ENCODE results near the gene ADAMTS2. TPM values are rescaled to one million over a fixed set of nuclear protein-coding genes. Genes with fewer than 3 reads are reported as not detected.

The ADAMTS2 gene
- total and polyA plus RNA-seq, 11 donors, result 1.1 to 23.0 (median 5.5) TPM

- Histone ChIP-seq H3K4me3 (no peak overlapping the region), H3K36me3 (no peaks in the 10 kb centered on the region), H3K4me1 (peaks cover 0 to 35% (median 16%) of the 10 kb centered on the region in 12 donors), H3K9me3 (no peaks in the 10 kb centered on the region), H3K27ac (no peak overlapping the region), H3K27me3 (peaks cover 16 to 49% (median 34%) of the 10 kb centered on the region in 9 donors)
- WGBS, 4 donors, result 69 to 92% (median 74%) methylated on average over 4 to 7 of the region's 7 CpGs
- peak in 1 of 4 donors; percentile 15 for ATAC-seq
- DNase-seq, result no peak
- intact Hi-C loops (cut with DNase I), result loop anchor here in 7 of 10 donors (5.0 to 10.0 kb wide), 4 partner anchors 72 to 182 kb away; no protein-coding TSS in a partner anchor
- TF ChIP-seq POLR2A (IDR thresholded peaks at IDR 0.05) (no peak), CTCF (IDR thresholded peaks at IDR 0.05) (no peak)
Observed at GRCh38 chr5:179346401-179346800, 1.1 kb upstream of the ADAMTS2 start.

- Histone ChIP-seq H3K27ac (peak overlapping the region in 4 of 12 donors; percentile 46 to 61 (median 56)), H3K27me3 (peaks cover 16 to 62% (median 35%) of the 10 kb centered on the region in 9 donors), H3K9me3 (no peaks in the 10 kb centered on the region), H3K4me3 (peak overlapping the region in 10 of 12 donors; percentile 46 to 71 (median 62)), H3K4me1 (peaks cover 0 to 35% (median 16%) of the 10 kb centered on the region in 12 donors), H3K36me3 (no peaks in the 10 kb centered on the region)
- no peak for DNase-seq
- ATAC-seq, result no peak
- 0 to 1% (median 0%) methylated on average over 2 to 36 of the region's 36 CpGs; no CpG with 5 or more reads in 1 of the 4 donors for WGBS, 4 donors
- no peak for TF ChIP-seq CTCF (IDR thresholded peaks at IDR 0.05)
- TF ChIP-seq POLR2A (IDR thresholded peaks at IDR 0.05), result no peak
- intact Hi-C loops (cut with DNase I), result loop anchor here in 7 of 10 donors (5.0 to 10.0 kb wide), 4 partner anchors 70 to 180 kb away; no protein-coding TSS in a partner anchor
Observed at GRCh38 chr5:179345183-179345432, 153 bp downstream of the ADAMTS2 start.

GRCh38 chr5:179344431-179345182 is 654 bp downstream of the ADAMTS2 start:
- 0 to 1% (median 0%) methylated on average over 10 to 85 of the region's 85 CpGs for WGBS, 4 donors
- Histone ChIP-seq H3K4me3 (peak overlapping the region; percentile 44 to 71 (median 56)), H3K4me1 (peaks cover 0 to 35% (median 16%) of the 10 kb centered on the region in 12 donors), H3K27ac (peak overlapping the region in 8 of 12 donors; percentile 22 to 61 (median 46)), H3K36me3 (peaks cover 0 to 3% (median 0%) of the 10 kb centered on the region in 9 donors), H3K27me3 (peaks cover 16 to 67% (median 38%) of the 10 kb centered on the region in 9 donors), H3K9me3 (no peaks in the 10 kb centered on the region)
- ATAC-seq (peak in 2 of 4 donors; percentile 8 to 26), DNase-seq (no peak)
- intact Hi-C loops (cut with DNase I), result loop anchor here in 8 of 10 donors (5.0 to 10.0 kb wide), 4 partner anchors 70 to 180 kb away; no protein-coding TSS in a partner anchor
- TF ChIP-seq CTCF (IDR thresholded peaks at IDR 0.05), result no peak
- TF ChIP-seq POLR2A (IDR thresholded peaks at IDR 0.05), result no peak

- Histone ChIP-seq H3K4me1 (peaks cover 0 to 35% (median 16%) of the 10 kb centered on the region in 12 donors), H3K27me3 (peaks cover 16 to 70% (median 38%) of the 10 kb centered on the region in 9 donors), H3K4me3 (peak overlapping the region; percentile 44 to 71 (median 56)), H3K36me3 (peaks cover 0 to 3% (median 0%) of the 10 kb centered on the region in 9 donors), H3K9me3 (no peaks in the 10 kb centered on the region), H3K27ac (peak overlapping the region in 5 of 12 donors; percentile 46 to 61 (median 52))
- TF ChIP-seq POLR2A (IDR thresholded peaks at IDR 0.05) (no peak), CTCF (IDR thresholded peaks at IDR 0.05) (peak in 9 of 12 donors; percentile 8 to 45 (median 32))
- peak in 2 of 4 donors; percentile 28 to 61 for ATAC-seq
- peak in 1 of 5 donors; percentile 42 for DNase-seq
- intact Hi-C loops (cut with DNase I), result loop anchor here in 7 of 10 donors (5.0 to 10.0 kb wide), 4 partner anchors 69 to 179 kb away; no protein-coding TSS in a partner anchor
- WGBS, 4 donors, result 2 to 53% (median 3%) methylated on average over 3 to 63 of the region's 63 CpGs
Observed at GRCh38 chr5:179343719-179344430, 1.4 kb downstream of the ADAMTS2 start.
